Epidermal melanocyte (primary cell): ENCODE measurements around the gene PRSS56.
"Not testable (repeated sequence)": the region's sequence is repeated elsewhere in the genome, so short reads cannot be mapped to it uniquely, and the experiment has no call there.

ENCODE experiments used
- DNase-seq: peaks from one replicate; pipeline ENCODE4 v3.0.0; 2011; ENCODE audit warnings: low spot score; ENCODE audit not compliant: insufficient read length

Gene PRSS56

DNA sequence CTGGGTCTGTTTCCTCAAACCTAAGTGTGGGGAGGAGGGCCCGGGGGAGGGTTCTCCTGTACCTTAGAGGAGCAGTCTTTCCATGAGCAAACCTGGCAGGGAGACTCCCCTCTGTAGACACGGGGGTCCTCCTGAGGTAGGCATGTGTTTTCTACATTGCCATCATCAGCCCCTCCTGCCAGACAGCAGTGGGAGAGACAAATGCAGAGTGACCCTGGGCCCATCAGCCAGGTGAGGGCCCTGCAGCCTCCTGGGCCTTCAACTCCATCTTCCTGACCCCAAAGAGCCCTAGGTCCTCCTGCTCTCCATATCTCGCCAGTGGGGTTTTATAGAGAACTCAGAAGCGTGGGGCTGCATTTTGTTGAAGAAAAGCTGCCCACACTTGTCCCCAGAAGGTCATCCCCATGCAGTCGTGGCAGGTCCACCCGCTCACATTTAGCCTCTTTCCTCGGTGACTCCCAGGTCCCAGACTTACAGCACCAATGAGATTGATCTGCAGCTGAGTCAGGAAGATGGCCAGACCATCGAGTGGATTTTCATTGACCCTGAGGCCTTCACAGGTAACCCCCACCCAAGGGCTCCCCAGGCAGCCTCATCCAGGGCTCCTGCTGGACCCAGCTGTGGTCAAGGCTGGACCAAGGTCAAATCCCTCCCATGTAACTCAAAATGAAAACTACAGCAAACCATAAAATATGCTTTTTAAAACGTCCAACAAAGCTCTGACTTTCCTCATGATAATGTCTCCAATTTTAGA is 21.9 kb downstream of the PRSS56 start:
- peak; percentile 0 for DNase-seq

DNA sequence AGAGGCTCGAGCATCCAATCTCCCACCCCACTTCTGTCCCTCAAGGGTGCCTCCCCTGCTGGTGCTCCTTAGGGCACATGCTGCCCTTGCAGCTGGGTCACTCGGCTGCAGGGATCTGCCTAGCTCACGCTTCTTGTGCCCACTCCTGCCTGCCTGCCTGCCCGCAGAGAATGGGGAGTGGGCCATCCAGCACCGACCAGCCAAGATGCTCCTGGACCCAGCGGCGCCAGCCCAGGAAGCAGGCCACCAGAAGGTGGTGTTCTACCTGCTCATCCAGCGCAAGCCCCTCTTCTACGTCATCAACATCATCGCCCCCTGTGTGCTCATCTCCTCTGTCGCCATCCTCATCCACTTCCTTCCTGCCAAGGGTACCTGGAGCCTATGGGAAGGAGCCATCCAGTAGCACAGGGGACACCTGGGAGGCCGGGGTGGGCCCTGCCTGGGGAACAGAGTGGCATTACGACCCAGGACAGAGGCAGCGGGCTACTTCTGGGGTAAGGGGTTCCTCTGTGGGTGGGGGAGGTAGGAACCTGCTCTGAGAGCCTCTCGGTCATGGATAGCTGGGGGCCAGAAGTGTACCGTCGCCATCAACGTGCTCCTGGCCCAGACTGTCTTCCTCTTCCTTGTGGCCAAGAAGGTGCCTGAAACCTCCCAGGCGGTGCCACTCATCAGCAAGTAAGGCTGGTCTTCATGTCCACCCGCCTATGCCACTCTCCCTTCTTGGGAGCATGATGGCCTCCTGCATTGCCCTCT is 22.7 kb downstream of the PRSS56 start:
- DNase-seq: peak; percentile 9

GRCh38 chr2:232543491-232543890 is 23.3 kb downstream of the PRSS56 start:
- peak; percentile 10 for DNase-seq

- peak; percentile 5 for DNase-seq
Measured at GRCh38 chr2:232543928-232544631, 23.9 kb downstream of the PRSS56 start.

- peak; percentile 1 for DNase-seq
Measured at GRCh38 chr2:232544674-232545073, 24.5 kb downstream of the PRSS56 start.

GRCh38 chr2:232545511-232546375 is 25.6 kb downstream of the PRSS56 start:
- peak; percentile 11 for DNase-seq

GRCh38 chr2:232547991-232548390 is 27.8 kb downstream of the PRSS56 start:
- DNase-seq: no peak

DNA sequence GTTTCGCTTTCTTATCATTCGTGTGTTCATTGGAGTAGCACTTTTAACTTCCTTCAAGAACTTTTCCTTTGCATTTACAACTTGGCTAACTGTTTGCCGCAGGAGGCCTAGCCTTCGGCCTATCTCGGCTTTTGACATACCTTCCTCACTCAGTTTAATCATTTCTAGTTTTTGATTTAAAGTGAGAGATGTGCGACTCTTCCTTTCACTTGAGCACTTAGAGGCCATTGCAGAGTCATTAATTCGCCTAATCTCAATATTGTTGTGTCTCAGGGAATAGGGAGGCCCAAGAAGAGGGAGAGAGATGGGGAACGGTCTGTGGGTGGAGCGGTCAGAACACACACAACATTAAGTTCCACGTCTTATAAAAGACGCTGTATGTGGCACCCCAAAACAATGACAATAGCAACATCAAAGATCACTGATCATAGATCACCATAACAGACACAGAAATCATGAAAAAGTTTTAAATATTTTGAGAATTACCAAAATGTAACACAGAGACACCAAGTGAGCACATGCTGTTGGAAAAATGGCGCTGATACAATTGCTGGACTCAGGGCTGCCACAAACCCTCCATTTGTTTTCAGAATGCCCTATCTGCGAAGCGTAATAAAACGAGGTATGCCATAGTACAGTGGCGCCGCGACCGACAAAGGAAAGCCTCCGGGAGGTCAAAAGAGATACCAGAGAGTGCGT is 29.6 kb downstream of the PRSS56 start:
- no peak for DNase-seq

DNA sequence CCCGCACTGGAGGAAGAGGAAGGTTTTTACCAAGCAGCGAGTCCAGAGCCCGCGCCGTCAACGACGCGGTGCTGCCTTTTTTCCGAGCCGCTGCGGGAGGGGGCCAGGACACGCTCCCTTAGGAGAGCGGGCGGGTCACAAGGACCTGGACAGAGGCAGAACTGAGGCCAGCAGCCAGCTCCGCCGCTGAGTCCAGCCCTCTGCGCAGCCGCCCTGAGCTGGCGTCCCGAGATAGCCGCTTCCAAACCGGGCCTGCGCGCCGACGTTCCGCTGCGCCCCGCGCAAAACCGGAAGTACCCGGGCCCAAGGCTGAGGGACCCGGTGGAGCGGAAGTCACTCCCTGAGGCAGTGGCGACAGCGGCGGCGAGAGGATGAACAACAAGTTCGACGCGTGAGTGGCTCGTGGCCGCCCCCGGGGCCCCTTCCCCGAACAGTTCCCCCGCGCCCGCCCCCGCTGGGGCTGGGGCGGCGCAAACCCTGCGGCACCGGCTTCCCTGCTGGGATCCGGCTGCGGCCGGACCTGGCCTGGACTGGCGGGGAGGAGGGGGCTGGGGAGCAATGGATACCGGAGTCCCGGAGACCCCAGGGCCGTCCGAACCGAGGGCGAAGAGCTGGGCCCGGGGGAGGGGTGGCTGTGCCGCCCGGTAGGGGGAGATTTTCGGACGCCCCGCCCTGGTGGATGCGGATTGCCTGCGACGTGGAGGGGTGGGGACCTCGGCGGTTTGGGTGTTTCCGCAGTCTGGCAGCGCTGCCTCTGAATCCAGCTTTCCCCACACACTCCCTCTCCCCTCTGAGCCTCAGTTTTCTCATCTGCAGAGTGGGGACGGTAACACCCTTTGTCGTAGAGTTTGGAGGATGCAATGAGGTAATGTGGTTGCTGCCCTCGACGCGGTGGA is 30.4 kb downstream of the PRSS56 start, which contains the start of the genes EIF4E2 and TIGD1:
Gene EIF4E2, plus strand, starts transcription at position 336 of the 896 bp plus-strand sequence. Its CDS starts 36 bp downstream, at position 372.
Gene TIGD1, minus strand, starts transcription at position 204 of the 896 bp plus-strand sequence. CDS start 675 bp downstream, outside the sequence.
- peak; percentile 97 for DNase-seq

DNA sequence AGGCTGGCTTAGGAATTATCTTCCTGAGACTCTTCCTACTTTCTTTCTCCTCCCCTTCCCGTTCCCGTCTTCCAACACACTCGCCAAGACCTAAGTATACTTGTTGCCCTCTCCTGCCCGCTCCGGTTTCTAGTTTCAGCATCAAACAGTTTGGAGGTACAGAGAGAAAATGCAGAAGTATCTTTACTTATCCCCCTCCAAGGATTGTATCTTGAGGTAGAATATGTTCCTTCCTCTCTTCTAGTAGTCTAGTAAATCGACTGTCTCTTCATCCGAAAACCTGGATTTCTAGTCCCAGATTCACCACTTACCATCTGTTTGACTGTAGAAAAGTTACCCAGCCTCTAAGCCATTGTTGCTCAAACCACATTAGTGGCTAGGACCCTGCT is 31.1 kb downstream of the PRSS56 start:
- no peak for DNase-seq

- no peak for DNase-seq
Measured at GRCh38 chr2:232551776-232552175, 31.6 kb downstream of the PRSS56 start.

GRCh38 chr2:232556426-232556825 is 36.2 kb downstream of the PRSS56 start:
- no peak for DNase-seq

GRCh38 chr2:232562515-232563151 is 42.4 kb downstream of the PRSS56 start:
- no peak for DNase-seq

DNA sequence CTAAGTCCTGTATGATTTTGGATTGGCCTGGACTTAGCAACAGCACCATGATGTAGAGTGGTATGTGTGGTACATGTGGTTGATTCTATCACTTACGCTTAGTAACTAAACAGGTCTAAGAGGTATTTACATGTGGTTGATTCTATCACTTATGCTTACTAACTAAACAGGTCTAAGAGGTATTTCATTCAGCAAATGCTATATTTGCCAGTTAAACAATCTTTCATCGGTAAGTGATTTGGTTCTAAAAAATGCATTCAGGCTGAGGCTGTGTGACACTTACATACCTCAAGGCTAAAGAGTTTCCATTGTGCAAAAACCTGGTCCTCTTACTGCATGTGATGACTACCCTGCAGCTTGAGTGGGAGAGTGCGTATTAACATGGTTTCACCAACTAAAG is 43.4 kb downstream of the PRSS56 start:
- DNase-seq: no peak

DNA sequence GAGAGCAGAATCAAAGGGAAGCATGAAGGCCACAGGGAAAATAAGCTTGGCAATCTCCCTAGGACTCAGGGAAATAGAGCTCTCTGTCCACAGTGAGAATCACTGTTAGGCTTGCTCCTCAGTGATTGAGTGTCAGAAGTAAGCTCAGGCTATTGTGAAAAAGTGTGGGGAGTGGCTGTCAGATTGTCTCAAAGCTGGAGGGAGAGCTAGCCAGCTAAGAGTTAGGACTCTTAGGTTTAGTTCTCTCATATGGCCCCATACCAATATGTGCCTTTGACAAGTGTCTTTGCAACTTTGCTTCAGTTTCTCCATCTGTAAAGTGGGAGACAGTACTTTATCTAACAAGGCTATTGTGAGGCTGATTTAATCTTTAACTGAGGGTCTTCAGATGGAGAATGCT is 47.5 kb downstream of the PRSS56 start:
- no peak for DNase-seq

GRCh38 chr2:232568161-232568560 is 48.0 kb downstream of the PRSS56 start:
- no peak for DNase-seq

DNA sequence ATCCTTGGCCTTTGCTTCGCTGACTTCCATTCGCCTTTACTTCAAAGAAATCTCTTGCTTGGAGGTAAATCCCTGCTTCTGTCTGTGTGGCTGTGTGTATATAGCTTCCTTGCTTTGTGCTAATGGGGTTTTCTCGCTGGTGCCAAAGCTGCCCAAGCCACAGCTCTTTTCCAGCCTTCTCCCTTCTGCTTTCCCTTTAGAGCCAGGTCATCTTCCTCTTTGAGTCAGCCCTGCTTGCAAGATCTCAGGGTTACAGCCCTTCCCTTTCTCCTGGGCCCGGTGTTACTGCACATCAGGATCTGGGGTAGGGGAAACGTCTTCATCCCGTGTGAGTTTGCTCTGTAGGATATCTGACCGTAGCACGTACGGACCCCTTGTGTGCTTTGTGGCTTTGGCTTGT is 49.4 kb downstream of the PRSS56 start:
- DNase-seq: no peak

- not testable (repeated sequence) for DNase-seq
Measured at GRCh38 chr2:232570481-232570880, 50.3 kb downstream of the PRSS56 start.

- DNase-seq: no peak
Measured at GRCh38 chr2:232571026-232571474, 50.9 kb downstream of the PRSS56 start.
